GM12801 (cell line): Measurements from ENCODE around the gene DISC1.

ENCODE experiments used
- TF ChIP-seq, protein P1 (sequence below): IDR thresholded peaks from one replicate; pipeline ENCODE4 v1.5.1; 2011; ENCODE audit warnings: control low read depth; ENCODE audit not compliant: insufficient read length; ENCODE audit errors: extremely low read depth

DISC1 gene

DNA sequence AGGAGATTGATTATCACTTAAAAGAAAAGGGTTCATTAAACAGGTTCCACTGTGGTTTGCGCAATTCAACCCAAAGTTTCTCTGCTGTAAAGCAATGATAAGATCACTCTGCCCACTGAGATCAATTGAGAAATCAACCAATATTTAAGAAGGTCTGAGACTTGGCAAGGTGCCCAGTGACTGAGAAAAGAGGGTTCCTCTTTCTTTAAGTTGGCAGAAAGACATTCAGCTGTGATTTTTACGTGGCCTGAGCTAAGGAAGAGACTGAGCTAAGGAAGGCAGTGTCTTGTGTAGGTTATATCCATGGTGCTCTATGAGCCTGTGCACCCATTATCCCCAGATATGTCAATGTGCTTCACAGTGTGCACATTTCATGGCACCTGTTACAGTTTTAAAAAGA lies 344.1 kb downstream of the DISC1 start:
- TF ChIP-seq, protein P1, sequence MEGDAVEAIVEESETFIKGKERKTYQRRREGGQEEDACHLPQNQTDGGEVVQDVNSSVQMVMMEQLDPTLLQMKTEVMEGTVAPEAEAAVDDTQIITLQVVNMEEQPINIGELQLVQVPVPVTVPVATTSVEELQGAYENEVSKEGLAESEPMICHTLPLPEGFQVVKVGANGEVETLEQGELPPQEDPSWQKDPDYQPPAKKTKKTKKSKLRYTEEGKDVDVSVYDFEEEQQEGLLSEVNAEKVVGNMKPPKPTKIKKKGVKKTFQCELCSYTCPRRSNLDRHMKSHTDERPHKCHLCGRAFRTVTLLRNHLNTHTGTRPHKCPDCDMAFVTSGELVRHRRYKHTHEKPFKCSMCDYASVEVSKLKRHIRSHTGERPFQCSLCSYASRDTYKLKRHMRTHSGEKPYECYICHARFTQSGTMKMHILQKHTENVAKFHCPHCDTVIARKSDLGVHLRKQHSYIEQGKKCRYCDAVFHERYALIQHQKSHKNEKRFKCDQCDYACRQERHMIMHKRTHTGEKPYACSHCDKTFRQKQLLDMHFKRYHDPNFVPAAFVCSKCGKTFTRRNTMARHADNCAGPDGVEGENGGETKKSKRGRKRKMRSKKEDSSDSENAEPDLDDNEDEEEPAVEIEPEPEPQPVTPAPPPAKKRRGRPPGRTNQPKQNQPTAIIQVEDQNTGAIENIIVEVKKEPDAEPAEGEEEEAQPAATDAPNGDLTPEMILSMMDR, result no peak

DNA sequence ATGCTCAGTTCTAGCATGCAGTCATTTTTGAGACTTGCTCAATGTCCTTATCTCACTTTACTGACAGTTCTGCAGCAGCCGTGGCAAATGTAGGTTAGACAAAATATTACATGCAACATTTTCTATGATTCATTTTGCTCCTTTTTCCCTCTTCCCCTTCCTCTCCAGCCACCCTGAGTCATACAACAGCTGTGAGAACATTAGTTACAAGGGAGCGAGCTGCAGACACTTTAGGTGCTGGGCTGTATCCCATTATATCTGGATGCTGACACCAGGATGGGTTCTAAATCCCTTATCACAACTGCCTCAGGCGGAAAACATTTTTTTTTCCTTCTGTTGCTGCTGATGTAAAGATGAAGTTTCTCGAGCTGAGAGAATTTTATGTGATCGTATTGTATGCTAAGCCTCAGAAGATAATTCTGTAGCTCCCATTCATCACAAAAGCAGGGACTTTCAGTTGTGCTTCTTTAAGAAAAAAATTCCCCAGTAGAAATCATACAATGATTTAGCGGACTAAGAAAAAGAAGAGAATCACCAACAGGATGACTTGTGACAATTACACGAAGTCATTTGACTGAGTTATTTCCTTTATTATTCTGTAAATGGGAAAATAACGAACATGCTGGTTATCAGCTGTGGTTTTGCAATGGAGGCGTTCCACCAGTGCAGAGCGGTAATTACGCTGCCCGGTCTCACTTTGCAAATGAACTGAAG lies 345.0 kb downstream of the DISC1 start:
- TF ChIP-seq, protein P1, result no peak

GRCh38 chr1:231972111-231972445 lies 345.5 kb downstream of the DISC1 start:
- TF ChIP-seq, protein P1, result no peak

GRCh38 chr1:231973830-231974229 lies 347.2 kb downstream of the DISC1 start:
- TF ChIP-seq, protein P1, result no peak

GRCh38 chr1:231976231-231976630 lies 349.6 kb downstream of the DISC1 start:
- TF ChIP-seq, protein P1, result no peak

- TF ChIP-seq, protein P1, result no peak
These were observed 355.1 kb downstream of the DISC1 start for GRCh38 chr1:231981675-231982074.

- TF ChIP-seq, protein P1, result no peak
These were observed 356.4 kb downstream of the DISC1 start for GRCh38 chr1:231982871-231983587.
